ENCODE results near the gene CFAP100. TPM values are rescaled to one million over a fixed set of nuclear protein-coding genes. Genes with fewer than 3 reads are reported as not detected.
A peak's percentile ranks its signal among the peaks of the same experiment; 100 is the strongest.

CFAP100 gene
- polyA plus RNA-seq, 1 donor: 0.58 TPM

DNA sequence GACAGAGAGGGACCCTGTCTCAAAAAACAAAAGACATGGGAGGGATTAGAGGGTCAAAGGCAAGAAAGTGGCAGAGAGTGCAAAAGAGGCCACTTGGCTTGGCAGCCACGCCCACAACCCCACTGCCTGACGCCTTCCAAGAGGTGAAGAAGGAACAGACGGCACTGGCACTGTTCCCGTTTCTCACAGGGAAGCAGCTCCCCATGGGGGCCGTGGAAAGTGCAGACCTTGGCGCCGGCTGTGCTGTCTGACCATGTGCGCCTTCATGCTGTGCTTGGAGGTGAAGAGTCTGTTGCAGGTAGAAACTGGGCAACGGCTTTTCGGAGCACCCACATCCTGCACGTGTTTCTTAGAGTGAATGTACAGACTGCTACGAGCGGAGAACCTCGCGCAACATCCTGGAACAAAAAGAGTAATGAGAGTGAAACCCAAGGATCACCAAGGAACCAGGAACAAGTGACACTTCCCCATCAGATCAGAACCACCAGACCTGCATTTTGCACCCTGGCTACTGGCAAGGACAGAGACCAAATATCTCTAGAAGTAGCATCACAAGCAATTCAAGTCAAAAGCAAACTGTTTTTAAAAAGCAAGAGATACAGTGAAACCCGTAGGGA lies 71.3 kb downstream of the CFAP100 start:
- DNase-seq: no peak

DNA sequence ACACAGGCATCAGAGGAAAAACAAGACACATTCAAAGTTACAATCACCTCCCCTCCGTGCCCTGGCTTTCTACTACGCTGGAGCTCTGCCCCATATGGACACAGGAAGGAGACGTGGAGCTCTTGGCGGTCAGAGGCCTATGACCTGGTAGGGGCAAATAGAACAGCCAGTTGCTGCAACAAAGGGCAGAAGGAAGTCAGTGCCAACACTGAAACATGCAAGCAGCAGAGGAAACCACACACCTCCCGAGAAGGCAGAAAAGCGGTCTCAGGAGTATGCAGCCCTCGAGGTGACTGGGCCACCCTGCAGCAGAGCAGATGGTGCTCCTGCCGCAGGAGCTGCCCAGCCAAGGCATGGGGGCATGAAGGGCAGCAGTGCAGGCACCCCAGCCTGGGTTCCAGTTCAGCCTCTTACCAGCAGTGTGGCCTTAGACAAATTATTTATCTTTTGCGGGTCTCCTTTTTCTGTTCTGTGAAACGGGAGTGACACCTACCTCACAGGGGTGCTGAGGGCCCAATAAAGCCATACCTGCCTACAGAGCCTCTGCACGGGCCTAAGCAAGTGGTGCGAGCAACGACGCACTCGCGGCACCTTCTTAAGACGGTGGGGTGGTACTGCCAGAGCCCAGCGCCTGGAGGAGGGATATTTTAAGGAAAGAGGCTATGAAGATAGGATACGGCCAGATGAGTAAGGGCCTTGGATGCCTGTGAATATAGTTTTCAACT lies 72.3 kb downstream of the CFAP100 start:
- no peak for DNase-seq

DNA sequence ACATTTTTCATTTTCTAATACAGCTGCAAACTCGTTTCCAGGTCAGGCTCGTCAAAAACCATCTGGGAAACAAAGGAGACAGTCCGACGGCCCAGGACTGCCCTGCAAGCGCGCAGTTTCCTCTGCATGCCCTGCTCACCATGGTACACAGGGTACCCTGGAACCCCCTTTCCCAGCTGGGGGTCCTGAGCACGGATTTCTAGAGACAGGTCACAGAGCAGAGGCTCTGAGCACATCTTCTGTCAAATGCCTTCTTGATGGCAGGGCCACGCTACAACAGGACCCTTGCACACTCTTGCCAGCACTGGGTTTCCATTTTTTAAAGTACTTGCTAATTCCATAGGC lies 72.9 kb downstream of the CFAP100 start:
- no peak for DNase-seq

DNA sequence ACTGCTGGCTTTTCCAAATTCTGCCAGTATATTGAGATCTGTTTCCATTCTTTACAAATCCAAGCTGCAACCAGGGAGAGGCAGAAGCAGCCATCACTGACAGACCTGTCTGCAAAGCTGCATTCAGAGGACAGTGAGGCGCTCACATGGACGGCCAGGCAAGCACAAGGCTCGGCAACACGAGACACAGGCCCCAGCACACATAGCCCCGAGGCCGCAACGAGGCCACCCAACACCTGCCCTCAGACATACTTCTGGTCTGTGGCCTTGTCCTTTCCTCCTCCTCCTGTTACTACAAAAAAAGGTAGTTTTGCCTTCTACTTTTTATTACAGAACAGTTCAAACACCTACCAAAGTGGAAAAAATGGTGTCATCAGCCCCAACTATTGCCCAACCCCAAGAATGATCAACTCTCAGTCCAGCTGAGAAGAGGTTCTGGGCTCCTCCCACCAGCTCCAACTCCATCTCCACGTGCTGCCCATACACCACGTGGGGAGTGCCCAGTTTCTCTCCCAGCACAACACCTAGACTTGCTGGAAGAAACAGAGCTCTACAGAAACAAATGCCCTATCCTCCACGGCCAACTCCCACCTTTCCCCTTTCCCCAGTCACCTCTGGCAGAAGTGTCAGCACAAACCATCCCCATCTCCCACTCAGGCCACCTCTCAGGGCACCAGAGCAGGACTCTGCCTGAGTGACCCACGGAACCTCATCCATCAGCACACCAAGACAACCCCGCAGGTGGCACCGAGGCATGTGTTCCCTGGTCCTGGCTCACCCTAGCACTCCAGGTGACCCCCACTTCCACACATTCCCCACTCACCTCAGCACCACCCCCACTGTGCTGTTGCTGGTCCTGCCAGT lies 73.6 kb downstream of the CFAP100 start:
- DNase-seq: no peak

DNA sequence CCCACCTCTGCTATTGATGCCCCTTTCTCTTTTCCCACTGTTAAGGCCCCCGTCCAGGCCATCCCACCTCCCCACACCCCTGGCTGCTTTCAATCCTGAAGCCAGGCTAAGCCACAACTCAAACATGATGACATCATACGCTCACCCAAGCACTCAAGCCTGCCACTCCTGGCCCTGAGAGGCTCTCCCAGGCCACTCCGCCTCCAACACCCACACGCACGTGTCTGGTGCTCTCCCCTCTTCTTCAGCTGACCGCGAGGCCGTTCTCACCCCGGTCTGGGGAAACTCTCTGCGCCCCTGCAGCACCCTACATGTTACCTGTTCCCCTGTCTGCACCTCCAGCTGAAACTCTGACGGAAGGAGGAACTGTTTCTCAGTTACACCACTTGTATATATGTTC lies 74.8 kb downstream of the CFAP100 start:
- no peak for DNase-seq

DNA sequence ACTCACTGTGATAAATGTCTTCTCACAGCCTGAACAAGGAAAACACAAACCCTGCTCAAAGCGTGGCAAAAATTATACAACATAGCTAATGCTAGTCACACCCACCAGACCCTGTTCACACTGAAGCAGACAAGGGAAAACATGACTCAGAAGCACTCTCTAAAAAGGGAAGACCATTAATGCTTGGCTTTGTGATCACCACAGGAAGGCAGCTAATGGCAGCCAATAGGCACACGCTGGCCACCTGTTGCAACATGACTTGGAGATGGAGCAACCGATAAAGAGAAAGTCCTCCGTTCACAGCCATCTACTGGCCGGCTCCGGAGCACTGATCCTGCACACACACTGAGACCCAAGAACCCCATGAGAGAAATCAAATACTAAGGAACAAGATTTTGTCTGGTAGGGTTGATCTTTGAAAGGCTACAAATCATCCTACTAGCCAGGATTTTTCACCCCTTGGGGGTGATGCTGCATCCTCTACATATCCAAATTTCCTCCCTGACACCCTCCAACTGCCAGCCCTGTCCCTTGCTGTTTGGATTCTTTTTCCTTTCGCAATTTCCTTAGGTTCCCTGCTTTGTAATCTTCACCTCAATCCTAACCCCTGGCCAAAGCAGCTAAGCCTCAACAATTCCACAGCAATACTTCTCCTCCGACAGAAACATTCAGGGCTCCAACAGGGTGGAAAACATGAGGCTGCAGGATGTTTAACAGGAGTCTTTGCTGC lies 77.7 kb downstream of the CFAP100 start:
- no peak for DNase-seq

DNA sequence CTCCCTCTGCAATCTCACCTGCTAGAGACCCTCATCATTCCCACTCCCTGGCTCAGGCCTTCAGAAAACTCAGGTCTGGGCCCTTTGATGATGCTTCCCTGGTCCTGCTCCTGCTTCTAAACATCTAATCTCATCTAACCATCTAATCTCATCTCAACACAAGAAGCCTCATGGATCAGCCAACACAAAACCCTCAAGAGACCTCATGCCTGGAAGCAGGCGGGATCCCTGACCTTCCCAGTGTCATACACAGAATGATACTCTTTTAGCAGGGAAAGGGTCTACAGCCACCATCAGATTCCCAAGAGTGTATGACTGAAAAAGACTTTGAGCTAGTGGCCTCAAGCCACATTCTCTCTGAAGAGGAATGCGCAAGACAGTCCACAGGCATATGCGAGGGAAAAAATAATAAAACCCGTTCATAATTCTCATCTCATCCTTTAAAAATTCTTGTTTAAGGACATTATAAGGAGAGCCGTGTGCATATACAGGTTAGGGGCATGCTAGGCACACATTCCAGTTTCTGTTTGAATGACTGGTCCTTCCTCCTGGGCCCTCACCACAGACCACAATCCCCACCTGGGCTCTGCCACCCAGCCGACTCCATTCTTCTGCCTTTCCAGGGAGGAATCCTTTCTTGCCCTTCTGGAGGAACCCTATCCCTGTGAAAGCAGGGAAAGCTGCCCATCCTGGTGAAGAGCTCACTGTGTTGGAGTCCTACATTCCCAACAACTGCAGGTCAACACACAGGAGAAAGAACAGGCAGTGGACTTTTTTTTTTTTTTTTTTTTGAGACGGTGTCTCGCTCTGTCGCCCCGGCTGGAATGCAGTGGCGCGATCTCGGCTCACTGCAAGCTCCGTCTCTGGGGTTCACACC lies 78.8 kb downstream of the CFAP100 start:
- DNase-seq: no peak

DNA sequence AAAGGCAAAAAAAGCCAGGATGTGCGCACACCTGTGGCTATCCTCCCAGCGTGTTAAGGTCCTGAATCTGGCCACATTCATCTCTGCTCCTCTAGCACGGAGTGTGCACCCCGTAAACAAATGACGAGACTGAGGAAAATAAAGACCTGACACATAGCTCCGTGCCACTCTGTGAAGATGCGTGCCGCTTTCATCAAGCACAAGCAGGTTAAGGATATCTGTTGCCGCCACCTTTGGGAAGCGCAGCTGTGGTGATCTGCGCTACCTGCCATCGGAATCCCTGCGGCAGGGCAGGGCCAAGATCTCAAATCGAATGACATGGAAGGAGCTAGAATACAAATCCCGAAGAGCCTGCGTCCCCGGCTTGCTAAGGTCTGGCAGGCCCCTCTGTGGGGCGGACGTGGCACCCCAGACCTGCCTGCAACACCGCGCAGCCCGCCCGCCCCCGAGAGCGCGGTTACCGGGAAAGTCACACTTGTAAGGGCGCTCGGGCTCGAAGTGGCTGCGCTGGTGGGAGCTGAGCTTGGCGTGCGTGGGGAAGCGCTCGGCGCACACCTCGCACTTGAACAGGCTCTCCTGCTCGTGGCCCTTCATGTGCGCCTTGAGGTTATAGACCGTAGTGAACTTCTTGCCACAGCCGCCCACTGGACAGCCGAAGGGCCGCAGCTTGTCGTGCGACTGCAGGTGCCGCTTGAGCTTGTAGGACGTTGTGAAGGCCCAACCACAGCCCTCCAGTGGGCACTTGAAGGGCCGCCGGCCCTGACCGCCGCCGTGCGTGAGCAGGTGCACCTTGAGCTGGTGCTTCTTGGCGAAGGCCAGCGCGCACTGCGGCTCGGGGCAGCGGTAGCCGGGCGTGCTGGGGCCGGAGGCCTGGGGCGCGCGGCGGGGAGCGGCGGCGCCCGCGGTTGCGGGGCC lies 80.0 kb downstream of the CFAP100 start:
- peak; percentile 40 for DNase-seq

DNA sequence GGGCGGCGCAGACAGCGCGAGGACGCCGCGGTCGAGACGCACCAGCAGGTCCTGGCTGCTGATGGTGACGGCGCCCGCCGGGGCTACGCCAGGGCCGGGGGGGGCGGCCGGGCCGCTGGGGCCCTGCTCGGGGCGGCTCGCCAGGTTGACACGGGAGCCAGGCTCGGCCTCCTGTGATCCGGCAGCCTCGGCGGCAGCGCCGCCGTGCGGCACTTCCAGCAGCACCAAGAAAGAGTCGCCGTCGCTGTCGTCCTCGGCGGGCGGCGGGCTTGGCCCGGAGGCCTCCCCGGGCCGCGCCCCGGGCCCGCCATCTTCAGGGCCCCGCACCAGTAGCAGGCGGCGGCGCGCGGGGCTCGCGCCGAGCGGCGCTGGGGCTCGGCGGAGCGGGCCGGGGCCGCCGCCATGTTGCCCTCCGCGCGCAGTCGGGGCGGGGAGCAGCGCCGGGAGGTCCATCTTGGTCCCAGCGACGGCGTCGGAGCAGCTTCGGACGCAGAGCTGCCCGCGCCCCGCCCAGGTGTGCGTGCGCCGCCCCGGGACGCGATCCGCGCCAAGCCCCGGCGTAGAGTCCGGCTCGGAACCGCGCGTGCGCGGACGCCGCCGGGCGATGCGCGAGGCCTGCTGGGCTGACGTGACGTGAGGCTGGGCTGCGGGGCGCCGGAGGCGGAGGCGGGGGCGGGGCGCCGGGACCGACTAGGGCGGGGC lies 80.9 kb downstream of the CFAP100 start, which contains the start of gene ZXDC:
ZXDC (minus strand) TSS at position 479 of the 702 bp plus-strand sequence; CDS start at position 453, 26 bp downstream.
- peak; percentile 97 for DNase-seq

DNA sequence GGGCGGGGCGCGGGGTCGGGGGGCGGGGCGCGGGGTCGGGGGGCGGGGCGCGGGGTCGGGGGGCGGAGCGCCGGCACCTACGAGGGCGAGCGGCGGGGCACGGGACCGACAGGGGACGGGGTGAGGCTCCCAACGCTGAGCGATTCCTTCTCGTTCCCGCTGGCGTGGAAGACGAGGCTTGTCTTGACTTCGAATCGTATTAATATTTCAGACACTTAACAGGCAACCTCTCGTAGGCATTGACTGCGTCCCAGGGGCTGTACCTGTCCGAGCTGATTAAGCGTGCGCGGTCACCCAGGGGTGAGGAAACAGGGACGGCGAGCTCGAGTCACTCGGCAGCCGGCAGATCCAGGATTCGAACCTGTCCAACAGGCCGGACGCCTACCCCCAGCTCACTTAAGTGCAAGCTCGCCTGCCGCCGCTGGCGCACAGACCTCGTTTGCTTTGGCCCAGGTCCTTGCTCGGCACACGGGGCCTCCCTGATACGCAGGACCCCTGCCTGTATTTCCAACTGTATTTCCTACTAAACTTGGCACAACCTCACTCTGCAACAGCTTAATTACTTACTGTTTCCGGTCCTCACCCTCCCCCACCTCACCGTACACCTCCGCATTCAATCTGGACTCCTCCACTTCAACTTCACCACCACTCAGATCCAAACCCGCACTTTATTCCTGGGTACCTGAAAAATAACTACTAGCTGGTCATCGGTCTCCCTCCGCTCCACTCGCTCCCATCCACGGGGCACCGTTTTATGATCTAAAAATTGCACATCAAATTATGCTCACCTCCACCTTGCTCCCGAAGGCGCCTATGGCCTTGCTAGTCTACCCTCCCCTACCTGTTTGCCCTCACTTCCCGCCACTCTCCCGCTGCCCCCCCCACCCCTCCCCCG lies 81.7 kb downstream of the CFAP100 start:
- peak; percentile 49 for DNase-seq

DNA sequence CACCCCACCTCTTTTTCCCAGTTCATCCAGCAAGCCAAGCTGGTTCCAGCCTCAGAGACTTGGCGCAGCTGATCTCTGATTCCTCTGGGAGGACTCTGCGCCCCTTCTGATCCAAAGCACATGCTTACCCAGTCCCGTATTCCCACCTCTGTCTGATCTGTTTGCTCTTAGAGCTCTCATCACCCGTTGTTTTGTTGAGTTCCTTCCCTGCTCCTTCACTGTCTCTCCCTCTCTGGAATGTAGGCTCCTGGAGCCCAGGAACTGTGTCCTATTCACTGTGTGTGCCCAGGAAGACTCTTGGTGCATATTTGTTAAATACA lies 82.3 kb downstream of the CFAP100 start:
- DNase-seq: no peak

DNA sequence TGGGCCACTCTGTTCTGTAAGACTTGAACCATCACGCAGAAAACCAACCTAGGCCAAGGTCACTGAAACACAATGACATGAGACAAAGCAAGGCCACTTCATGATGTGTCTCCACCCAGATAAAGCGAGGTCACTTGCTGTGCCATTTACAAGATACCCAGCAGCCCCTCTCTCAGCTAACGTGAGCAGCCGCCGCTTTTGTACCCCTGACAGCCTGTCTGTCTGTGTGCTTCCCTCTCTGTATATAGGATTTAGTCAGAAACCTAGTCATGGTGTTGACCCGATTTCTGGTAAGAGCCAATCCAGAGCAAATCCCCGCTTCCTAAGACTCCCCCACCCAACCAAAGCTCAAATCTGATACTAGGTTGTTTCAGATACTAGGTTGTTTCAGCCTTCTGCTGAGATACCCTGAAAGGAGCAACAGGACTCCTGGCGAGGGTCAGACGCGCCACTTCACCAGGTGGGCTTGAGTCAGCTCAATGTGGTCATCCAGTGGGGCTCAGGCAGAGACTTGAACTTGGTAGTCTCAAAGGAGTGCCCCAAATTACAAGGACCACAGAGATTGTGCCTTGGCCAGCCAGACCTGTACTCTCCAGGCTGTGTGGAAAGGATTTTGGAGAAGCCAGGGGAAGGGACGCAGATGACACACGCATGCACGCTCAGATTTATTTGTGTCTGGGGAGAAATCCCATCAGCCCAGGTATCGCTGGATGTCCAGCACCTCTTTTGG lies 84.0 kb downstream of the CFAP100 start:
- no peak for DNase-seq

DNA sequence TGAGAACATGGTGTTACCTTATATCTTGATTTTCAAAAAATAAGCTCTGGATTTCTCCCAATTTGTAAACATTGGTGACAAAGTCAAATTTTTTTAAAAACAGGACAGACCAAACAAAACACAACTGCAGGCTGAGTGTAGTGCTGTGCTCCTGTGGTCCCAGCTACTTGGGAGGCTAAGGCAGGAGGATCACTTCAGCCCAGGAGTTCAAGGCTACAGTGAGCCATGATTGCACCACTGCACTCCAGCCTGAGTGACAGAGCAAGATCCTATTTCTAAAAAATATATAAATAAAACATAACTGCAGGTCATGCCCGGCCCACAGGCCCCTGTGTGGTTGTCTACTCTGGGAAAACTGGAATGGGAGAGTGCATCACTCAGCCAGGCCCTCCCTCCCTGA lies 84.9 kb downstream of the CFAP100 start:
- no peak for DNase-seq

DNA sequence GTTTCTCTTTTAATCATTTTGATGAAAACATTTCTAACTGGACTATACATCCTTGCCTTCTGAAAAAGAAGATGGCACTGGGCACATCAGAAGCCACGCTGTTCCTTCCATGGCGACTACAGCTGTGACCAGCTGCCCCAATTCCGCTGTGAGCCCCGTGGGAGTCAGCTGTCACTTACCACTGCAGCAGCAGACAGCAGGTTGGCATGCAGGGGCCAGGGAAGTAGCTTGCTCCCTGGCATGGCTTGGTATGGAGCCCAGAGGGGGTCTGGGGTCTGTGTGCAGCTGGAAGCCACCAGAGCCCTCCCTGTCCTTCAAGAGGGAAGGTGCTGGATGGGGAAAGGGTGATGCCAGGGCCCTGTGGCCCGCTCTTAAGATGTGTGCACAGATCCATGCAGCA lies 85.5 kb downstream of the CFAP100 start:
- DNase-seq: no peak

DNA sequence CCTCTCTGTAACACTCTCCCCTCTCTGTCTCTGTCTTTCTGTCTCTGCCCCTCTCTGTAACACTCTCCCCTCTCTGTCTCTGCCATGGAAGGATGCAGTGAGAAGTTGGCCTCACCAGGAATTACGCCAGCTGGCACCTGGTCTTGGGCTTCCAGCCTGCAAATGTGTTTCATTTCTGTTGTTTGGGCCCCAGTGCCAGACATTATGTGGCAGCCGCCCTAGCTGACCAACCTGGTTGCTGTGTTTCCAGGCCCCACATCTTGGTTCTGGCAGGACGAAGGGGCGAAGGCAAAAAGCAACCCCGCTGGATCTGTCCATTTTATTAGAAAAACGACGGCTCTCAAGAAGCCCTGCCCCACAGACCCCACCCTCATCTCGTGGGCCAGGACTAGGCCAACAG lies 86.2 kb downstream of the CFAP100 start:
- DNase-seq: peak; percentile 47

DNA sequence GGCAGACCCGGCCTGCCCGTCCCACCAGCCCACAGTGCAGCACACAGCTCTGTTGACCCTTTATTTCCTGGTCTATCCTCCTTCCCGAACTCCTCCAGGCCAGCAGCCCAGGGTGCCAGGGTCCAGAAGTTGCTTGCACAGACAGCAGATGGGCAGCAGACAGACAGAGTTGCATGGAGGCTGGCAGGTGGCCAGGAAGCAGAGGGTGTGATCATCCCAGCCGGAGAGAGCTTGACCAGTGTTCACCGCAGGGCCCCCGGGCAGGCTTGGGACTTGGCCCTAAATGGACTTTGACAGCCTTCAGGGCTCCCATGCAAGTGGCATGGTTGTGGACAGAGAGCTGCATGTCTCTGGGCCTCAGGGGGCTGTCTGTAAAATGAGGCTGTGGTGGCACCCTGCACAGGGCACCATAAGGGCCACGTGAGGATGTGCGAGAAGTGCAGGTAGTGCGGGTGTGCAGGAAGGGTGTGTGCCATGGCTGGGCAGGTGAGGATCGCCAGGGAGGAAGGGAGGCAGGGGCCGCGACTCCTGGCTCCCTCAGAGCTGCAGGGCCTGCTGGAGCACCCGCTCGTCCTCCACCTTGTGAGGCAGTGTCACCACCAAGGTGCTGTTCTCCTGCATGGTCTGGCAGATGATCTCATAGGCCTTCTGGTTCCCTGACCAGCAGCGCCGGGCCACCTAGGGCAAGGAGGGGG lies 87.2 kb downstream of the CFAP100 start:
- DNase-seq: no peak

DNA sequence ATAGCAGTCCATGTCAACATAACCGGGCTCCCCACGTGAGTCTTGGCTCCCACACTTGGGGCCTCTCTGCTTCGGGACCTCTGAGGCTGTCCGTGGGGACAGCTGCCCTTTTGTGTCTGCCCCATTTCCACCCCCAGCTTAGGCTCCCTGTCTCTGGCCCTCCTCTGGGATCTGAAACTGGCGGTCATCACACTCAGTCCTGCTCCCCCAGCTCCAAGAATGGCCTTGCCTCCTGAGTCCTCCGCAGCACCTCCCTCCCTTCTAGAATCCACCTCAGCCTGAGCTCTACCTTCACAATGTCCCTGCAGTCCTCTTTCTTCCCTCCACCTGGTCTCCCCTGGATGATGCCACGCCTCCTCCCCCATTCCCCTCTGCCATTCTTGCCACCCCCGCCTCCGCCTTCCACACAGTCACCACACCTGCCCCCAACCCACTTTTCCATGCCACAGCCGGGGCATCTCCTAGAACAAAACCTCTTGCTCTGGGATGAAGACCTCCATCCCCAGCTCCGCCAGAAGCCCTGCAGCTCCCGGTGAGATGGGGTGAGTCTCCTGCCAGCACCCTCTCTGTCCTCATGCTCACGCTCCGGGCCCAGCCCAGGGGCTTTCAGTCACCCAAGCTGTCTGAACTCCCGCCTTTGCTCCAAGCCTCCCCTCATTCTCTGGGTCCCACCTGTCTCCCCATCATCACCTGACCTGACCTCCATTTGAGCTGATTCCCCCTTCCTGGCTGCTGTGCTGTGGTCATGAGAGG lies 88.0 kb downstream of the CFAP100 start:
- no peak for DNase-seq

Measured in hindlimb muscle (tissue), 1 donor.